ENCODE results near the gene GLT1D1.

GRCh38 chr12:128842579-128842978 lies 10.7 kb upstream of the GLT1D1 start:
- TF ChIP-seq CTCF (conservative IDR thresholded peaks at IDR 0.05; ENCODE audit: low read length) (no peak), EZH2phosphoT487 (IDR thresholded peaks at IDR 0.05; ENCODE audit: borderline replicate concordance, low read depth, low read length) (no peak)
